Liver (tissue), 3 donors: Measurements from ENCODE around the gene RUNDC1.

Experiments
- EGR1 ChIP-seq, 2 donors: IDR thresholded peaks; 2 replicates each; pipeline ENCODE4 v1.6.1; 2016 to 2018; ENCODE audit warnings: antibody characterized with exemption in 2 of 2, low read depth in 2 of 2
- FOXA1 ChIP-seq: IDR thresholded peaks from 2 replicates; pipeline ENCODE4 v1.6.1; 2016; ENCODE audit warnings: antibody characterized with exemption
- GABPA ChIP-seq, 2 donors: IDR thresholded peaks in 1 of 2; conservative IDR thresholded peaks in 1 of 2; 2 replicates each; pipeline ENCODE4 v1.6.1; 2016; ENCODE audit warnings: antibody characterized with exemption in 2 of 2, mild to moderate bottlenecking in 1 of 2, moderate library complexity in 1 of 2
- HNF4G ChIP-seq: IDR thresholded peaks from 2 replicates; pipeline ENCODE4 v1.6.1; 2016; ENCODE audit warnings: antibody characterized with exemption
- JUND ChIP-seq, 2 donors: IDR thresholded peaks; 2 replicates each; pipeline ENCODE4 v1.6.1; 2016; ENCODE audit warnings: antibody characterized with exemption in 2 of 2
- RAD21 ChIP-seq, 2 donors: IDR thresholded peaks; 2 replicates each; pipeline ENCODE4 v1.6.1; 2016; ENCODE audit warnings: antibody characterized with exemption in 2 of 2, mild to moderate bottlenecking in 2 of 2
- REST ChIP-seq: IDR thresholded peaks from 2 replicates; pipeline ENCODE4 v1.6.1; 2016; ENCODE audit warnings: antibody characterized with exemption, mild to moderate bottlenecking
- TAF1 ChIP-seq: conservative IDR thresholded peaks from 2 replicates; pipeline ENCODE4 v1.6.1; 2016; ENCODE audit warnings: antibody characterized with exemption, mild to moderate bottlenecking
- YY1 ChIP-seq: IDR thresholded peaks from 2 replicates; pipeline ENCODE4 v1.6.1; 2016; ENCODE audit warnings: antibody characterized with exemption, mild to moderate bottlenecking
- ZBTB33 ChIP-seq: IDR thresholded peaks from 2 replicates; pipeline ENCODE4 v1.6.1; 2016; ENCODE audit warnings: antibody characterized with exemption
- TF ChIP-seq, protein P1 (sequence below): fragments of 150-350 bp; IDR thresholded peaks from 2 replicates; pipeline ENCODE4 v1.5.1; 2017; ENCODE audit warnings: improper control_type of control experiment, low read depth, low read length; ENCODE audit not compliant: missing input control
- TF ChIP-seq, protein P2 (sequence below): IDR thresholded peaks from 2 replicates; pipeline ENCODE4 v1.6.1; 2016; ENCODE audit warnings: antibody characterized with exemption
- TF ChIP-seq, protein P3 (sequence below): IDR thresholded peaks from 2 replicates; pipeline ENCODE4 v1.6.1; 2016; ENCODE audit warnings: antibody characterized with exemption
- donor health status: healthy.
- donor health status: healthy.

DNA sequence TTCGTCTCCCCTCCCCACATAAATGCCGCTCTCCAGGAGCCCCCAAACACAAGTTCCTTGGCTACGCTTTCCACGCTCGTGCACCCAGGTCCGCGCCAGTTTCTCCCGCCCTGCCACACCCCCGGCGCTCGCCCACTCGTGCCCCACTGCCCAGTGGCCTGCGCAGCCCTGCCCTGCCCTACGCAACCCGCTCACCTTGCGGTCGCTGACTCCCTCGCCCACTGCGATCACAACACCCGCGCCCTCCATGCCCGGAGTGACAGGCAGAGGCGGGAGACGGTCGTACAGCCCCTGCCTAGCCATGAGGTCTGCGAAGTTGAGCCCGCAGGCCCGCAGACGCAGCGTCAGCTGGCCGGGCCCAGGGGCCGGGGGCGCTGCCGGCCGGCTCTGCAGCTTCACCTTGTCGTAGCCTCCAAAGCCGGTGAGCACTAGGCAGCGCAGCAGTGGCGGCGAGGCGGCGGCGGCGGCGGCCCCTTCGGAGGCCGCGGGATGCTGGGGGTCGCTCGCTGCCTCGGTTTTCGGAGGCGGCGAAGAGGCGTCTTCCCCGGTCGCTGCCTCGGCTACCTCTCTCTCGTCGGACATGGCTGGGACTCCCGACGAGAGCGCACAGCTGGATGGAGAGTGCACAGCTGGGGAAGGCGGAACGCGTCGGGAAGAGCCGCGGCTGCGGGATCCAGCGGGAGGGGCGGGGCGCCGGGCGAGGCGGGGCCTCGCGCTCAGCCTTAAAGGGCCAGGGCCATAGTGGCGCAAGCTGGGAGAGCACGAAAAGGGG is 41.6 kb downstream of the RUNDC1 start, which contains the start of gene VAT1:
- TF ChIP-seq, protein P1, sequence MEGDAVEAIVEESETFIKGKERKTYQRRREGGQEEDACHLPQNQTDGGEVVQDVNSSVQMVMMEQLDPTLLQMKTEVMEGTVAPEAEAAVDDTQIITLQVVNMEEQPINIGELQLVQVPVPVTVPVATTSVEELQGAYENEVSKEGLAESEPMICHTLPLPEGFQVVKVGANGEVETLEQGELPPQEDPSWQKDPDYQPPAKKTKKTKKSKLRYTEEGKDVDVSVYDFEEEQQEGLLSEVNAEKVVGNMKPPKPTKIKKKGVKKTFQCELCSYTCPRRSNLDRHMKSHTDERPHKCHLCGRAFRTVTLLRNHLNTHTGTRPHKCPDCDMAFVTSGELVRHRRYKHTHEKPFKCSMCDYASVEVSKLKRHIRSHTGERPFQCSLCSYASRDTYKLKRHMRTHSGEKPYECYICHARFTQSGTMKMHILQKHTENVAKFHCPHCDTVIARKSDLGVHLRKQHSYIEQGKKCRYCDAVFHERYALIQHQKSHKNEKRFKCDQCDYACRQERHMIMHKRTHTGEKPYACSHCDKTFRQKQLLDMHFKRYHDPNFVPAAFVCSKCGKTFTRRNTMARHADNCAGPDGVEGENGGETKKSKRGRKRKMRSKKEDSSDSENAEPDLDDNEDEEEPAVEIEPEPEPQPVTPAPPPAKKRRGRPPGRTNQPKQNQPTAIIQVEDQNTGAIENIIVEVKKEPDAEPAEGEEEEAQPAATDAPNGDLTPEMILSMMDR = no peak
- TF ChIP-seq, protein P2, sequence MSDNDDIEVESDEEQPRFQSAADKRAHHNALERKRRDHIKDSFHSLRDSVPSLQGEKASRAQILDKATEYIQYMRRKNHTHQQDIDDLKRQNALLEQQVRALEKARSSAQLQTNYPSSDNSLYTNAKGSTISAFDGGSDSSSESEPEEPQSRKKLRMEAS = no peak
- TF ChIP-seq HNF4G (no peak), EGR1 (IDR thresholded peaks at IDR 0.05; ENCODE audit: low read depth in 2 of 2) (no peak), REST (peak; percentile 13), TAF1 (no peak), JUND (IDR thresholded peaks at IDR 0.05) (no peak), RAD21 (IDR thresholded peaks at IDR 0.05) (peak; percentile 39 to 41), YY1 (no peak), GABPA (IDR thresholded peaks at IDR 0.05 in 1 of 2, conservative IDR thresholded peaks at IDR 0.05 in 1 of 2) (no peak), FOXA1 (no peak), ZBTB33 (no peak)
- TF ChIP-seq, protein P3, sequence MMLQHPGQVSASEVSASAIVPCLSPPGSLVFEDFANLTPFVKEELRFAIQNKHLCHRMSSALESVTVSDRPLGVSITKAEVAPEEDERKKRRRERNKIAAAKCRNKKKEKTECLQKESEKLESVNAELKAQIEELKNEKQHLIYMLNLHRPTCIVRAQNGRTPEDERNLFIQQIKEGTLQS = no peak
